ENCODE data around the gene NAT16.

The NAT16 gene

GRCh38 chr7:101197991-101198390 is 17.9 kb upstream of the NAT16 start:
- no peaks in the 10 kb centered on the region for H3K9me3 Mint-ChIP-seq
- H3K27ac Mint-ChIP-seq = no peak overlapping the region

DNA sequence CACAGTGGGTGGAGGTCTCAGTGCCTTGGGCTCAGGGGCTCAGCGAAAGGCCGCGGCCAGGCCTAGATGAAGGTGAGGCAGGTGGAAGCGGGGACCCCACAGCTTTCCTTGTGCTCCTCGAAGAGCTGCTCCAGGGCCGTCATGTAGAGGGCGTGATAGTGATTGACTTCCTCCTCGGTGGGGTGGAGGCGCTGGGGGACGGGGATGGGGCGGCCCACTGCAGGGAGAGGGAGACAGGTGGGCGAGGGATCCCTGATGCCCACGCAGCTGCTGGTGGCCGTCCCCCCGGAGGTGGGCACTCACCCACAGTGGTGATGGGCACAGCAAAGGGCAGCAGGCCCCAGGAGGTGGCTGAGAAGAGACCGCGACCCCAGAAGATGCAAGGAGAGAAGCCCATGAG is 15.8 kb upstream of the NAT16 start:
- no peaks in the 10 kb centered on the region for H3K36me3 Mint-ChIP-seq (ENCODE audit: low read depth)
- no peak for DNase-seq
- H3K27ac Mint-ChIP-seq = no peak overlapping the region
- no peak for TF ChIP-seq CTCF (IDR thresholded peaks at IDR 0.05)
- H3K4me1 Mint-ChIP-seq = peaks cover 12% of the 10 kb centered on the region
- no peak overlapping the region for H3K4me3 Mint-ChIP-seq
- peaks cover 59% of the 10 kb centered on the region for H3K27me3 Mint-ChIP-seq (ENCODE audit: low read depth, poor library complexity)
- no peaks in the 10 kb centered on the region for H3K9me3 Mint-ChIP-seq

More at GRCh38 chr7:101197991-101198390, 17.9 kb upstream of the NAT16 start:
- Mint-ChIP-seq H3K4me3 (no peak overlapping the region), H3K27me3 (ENCODE audit: low read depth, poor library complexity) (peaks cover 68% of the 10 kb centered on the region), H3K36me3 (ENCODE audit: low read depth) (no peaks in the 10 kb centered on the region), H3K4me1 (peaks cover 15% of the 10 kb centered on the region)
- DNase-seq = no peak
- no peak for TF ChIP-seq CTCF (IDR thresholded peaks at IDR 0.05)

GRCh38 chr7:101189109-101189508 is 9.0 kb upstream of the NAT16 start:
- Mint-ChIP-seq H3K4me1 (peaks cover 4% of the 10 kb centered on the region), H3K9me3 (no peaks in the 10 kb centered on the region), H3K27me3 (ENCODE audit: low read depth, poor library complexity) (peaks cover 58% of the 10 kb centered on the region), H3K27ac (no peak overlapping the region), H3K36me3 (ENCODE audit: low read depth) (no peaks in the 10 kb centered on the region), H3K4me3 (no peak overlapping the region)
- DNase-seq = no peak
- TF ChIP-seq CTCF (IDR thresholded peaks at IDR 0.05) = no peak

GRCh38 chr7:101186844-101187428 is 6.8 kb upstream of the NAT16 start:
- Mint-ChIP-seq H3K27ac (no peak overlapping the region), H3K36me3 (ENCODE audit: low read depth) (no peaks in the 10 kb centered on the region), H3K27me3 (ENCODE audit: low read depth, poor library complexity) (peaks cover 57% of the 10 kb centered on the region), H3K4me1 (peaks cover 13% of the 10 kb centered on the region), H3K9me3 (peaks cover 6% of the 10 kb centered on the region), H3K4me3 (no peak overlapping the region)
- DNase-seq = no peak
- no peak for TF ChIP-seq CTCF (IDR thresholded peaks at IDR 0.05)

DNA sequence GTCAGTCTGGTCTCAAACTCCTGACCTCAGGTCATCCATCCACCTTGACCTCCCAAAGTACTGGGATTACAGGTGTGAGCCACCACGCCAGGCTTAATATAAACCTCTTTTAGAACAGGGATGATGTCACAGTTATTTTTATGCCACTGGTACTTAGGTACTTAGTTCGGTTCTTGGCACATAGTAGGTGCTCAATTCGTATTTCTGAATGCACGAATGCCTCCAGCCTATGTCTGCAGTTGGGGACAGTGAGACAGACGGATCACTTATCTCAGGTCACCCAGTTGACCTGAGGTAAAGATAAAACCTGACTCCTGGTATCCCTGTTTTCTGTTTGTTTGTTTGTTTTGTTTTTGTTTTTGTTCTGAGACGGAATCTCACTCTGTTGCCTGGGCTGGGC is 6.1 kb upstream of the NAT16 start:
- Mint-ChIP-seq H3K4me1 (peaks cover 10% of the 10 kb centered on the region), H3K27me3 (ENCODE audit: low read depth, poor library complexity) (peaks cover 59% of the 10 kb centered on the region), H3K27ac (no peak overlapping the region), H3K4me3 (no peak overlapping the region), H3K36me3 (ENCODE audit: low read depth) (no peaks in the 10 kb centered on the region), H3K9me3 (peaks cover 6% of the 10 kb centered on the region)
- no peak for DNase-seq
- no peak for TF ChIP-seq CTCF (IDR thresholded peaks at IDR 0.05)

GRCh38 chr7:101185258-101185839 is 5.3 kb upstream of the NAT16 start:
- H3K36me3 Mint-ChIP-seq (ENCODE audit: low read depth) = no peaks in the 10 kb centered on the region
- no peak overlapping the region for H3K27ac Mint-ChIP-seq
- no peak for DNase-seq
- H3K9me3 Mint-ChIP-seq = peaks cover 10% of the 10 kb centered on the region
- no peak overlapping the region for H3K4me3 Mint-ChIP-seq
- peaks cover 64% of the 10 kb centered on the region for H3K27me3 Mint-ChIP-seq (ENCODE audit: low read depth, poor library complexity)
- peaks cover 14% of the 10 kb centered on the region for H3K4me1 Mint-ChIP-seq
- TF ChIP-seq CTCF (IDR thresholded peaks at IDR 0.05) = no peak
